ENCODE measurements around the gene BCAR1.
A peak's percentile ranks its signal among the peaks of the same experiment; 100 is the strongest.
"Not testable (repeated sequence)": the region's sequence is repeated elsewhere in the genome, so short reads cannot be mapped to it uniquely, and the experiment has no call there.

BCAR1 gene

GRCh38 chr16:75246504-75247205, 4.8 kb downstream of the BCAR1 start:
- peak overlapping the region; percentile 5 for H3K4me3 ChIP-seq (ENCODE audit: low read length)
- no peak for TF ChIP-seq CTCF (conservative IDR thresholded peaks at IDR 0.05; ENCODE audit: low read depth, low read length)
- peak; percentile 64 for DNase-seq (ENCODE audit: low read depth)

DNA sequence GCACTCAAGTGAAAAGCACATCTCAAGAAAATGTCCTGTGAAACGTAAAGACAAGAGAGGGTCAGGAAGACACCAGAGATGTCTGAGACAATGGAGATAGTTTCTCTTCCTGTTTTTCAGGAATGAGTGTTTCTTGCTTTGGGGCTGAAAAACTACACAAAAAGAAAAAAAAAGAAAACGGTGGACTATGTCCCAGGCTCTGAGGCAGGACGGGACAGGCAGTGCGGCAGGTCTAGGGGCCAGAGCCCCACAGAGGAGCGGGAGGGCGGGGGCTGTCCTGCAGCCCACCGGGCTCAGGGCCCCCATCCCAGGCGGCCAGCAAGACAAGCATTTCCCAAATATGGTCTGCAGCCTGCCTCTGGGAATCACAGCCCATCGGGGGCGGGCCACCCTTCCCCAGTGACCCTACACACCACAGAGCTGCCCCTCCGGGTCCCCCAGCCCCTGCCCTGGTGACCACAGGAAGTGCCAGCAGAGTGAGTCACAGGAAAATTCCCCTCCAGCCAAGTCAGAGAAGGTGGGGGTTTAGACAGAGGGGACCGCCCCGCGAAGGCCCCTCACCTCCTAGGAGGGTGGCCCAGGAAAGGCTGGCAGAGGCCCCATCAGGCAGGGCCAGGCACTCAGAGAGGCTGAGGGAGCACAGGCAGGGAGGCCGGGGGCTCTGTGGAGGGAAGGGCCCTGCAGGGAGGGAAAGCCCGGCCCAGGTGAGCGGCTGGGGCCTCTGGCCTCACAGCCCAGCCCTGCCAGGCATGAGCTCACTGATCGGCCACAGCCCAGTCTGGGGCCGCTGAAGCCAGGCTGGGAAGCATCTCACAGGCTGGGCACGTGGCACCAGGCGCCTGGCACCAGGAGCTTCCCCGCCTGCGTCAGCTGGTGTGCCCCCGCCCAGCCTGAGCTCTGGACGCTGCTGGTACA, 6.3 kb downstream of the BCAR1 start:
- no peak overlapping the region for H3K4me3 ChIP-seq (ENCODE audit: low read length)
- TF ChIP-seq CTCF (conservative IDR thresholded peaks at IDR 0.05; ENCODE audit: low read depth, low read length) = no peak
- peak; percentile 98 for DNase-seq (ENCODE audit: low read depth)

DNA sequence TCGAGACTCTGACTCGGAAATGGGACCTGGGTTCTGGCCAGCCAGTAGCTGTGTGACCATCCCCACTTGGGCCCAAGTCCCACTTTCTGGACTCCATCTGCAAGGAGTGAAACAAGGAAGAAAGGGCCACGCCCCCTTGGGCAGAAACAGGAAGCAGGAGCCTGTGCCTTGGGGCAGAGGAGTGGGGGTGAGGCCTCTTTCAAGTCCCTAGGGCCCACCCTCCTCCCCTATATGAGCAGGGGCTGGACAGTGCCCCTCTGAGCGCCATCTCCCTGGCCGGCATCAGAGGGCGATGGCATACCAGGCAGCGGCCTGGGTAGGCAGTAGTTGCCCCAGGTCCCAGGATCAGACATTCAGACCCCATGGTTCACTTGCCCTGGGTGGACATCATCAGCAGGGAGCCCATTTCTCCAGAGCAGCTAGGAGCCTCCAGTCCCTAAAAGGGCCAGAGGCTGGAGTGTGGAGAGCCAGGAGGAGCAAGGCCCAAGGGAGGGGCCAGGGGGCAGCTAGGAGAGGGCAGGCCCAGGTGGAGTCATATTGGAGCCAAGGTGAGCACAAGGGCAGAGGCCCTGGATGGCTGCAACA, 7.1 kb downstream of the BCAR1 start:
- DNase-seq (ENCODE audit: low read depth) = no peak
- no peak overlapping the region for H3K4me3 ChIP-seq (ENCODE audit: low read length)
- no peak for TF ChIP-seq CTCF (conservative IDR thresholded peaks at IDR 0.05; ENCODE audit: low read depth, low read length)

GRCh38 chr16:75243667-75244224, 7.7 kb downstream of the BCAR1 start:
- no peak for TF ChIP-seq CTCF (conservative IDR thresholded peaks at IDR 0.05; ENCODE audit: low read depth, low read length)
- no peak overlapping the region for H3K4me3 ChIP-seq (ENCODE audit: low read length)
- DNase-seq (ENCODE audit: low read depth) = no peak

- not testable (repeated sequence) for DNase-seq (ENCODE audit: low read depth); H3K4me3 ChIP-seq (ENCODE audit: low read length)
These were observed 8.9 kb downstream of the BCAR1 start for GRCh38 chr16:75242436-75243078.

GRCh38 chr16:75241955-75242354, 9.5 kb downstream of the BCAR1 start:
- TF ChIP-seq CTCF (conservative IDR thresholded peaks at IDR 0.05; ENCODE audit: low read depth, low read length) = no peak
- no peak overlapping the region for H3K4me3 ChIP-seq (ENCODE audit: low read length)
- no peak for DNase-seq (ENCODE audit: low read depth)

- H3K4me3 ChIP-seq (ENCODE audit: low read length) = no peak overlapping the region
- no peak for DNase-seq (ENCODE audit: low read depth)
- no peak for TF ChIP-seq CTCF (conservative IDR thresholded peaks at IDR 0.05; ENCODE audit: low read depth, low read length)
These were observed 10.0 kb downstream of the BCAR1 start for GRCh38 chr16:75241412-75241811.

DNA sequence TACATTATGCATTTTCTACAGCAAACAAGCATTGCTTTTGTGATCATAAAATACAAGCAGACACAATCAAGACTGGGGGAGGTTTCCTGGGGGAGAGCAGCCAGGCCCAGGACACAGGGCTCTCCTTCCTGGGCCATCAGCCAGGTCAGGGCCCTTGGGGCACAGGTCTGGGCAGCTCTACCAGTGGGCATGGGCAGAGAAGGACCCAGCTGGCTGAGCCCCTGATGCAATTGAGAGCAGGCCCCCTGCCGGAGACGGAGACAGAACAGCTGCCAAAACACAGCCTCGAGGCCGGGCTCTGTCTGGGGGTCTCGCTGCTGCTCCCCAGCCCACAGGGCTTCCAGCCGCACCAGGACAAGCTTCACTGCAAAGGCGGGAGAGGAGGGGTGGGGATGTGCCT, 10.8 kb downstream of the BCAR1 start:
- not testable (repeated sequence) for H3K4me3 ChIP-seq (ENCODE audit: low read length); DNase-seq (ENCODE audit: low read depth)
